MM.1S (cell line): Measurements from ENCODE around the gene CDH4.

Source experiments
- CTCF ChIP-seq: fragments of 300-600 bp; sonication (generic); IDR thresholded peaks from 2 replicates; pipeline ENCODE4 v1.5.1; 2016; ENCODE audit warnings: antibody characterized with exemption, low read length, mixed read lengths
- EZH2 ChIP-seq: fragments of 300-600 bp; sonication (generic); optimal IDR thresholded peaks from 2 replicates; pipeline ENCODE3; 2017; ENCODE audit warnings: low read depth, mild to moderate bottlenecking, antibody characterized with exemption, low read length, mixed read lengths

GRCh38 chr20:61922936-61923335, 670.9 kb downstream of the CDH4 start:
- TF ChIP-seq CTCF, result no peak
- TF ChIP-seq EZH2, result no peak
